ENCODE measurements around the gene APLP1.
"Not testable (repeated sequence)": the region's sequence is repeated elsewhere in the genome, so short reads cannot be mapped to it uniquely, and the experiment has no call there.

Gene APLP1

DNA sequence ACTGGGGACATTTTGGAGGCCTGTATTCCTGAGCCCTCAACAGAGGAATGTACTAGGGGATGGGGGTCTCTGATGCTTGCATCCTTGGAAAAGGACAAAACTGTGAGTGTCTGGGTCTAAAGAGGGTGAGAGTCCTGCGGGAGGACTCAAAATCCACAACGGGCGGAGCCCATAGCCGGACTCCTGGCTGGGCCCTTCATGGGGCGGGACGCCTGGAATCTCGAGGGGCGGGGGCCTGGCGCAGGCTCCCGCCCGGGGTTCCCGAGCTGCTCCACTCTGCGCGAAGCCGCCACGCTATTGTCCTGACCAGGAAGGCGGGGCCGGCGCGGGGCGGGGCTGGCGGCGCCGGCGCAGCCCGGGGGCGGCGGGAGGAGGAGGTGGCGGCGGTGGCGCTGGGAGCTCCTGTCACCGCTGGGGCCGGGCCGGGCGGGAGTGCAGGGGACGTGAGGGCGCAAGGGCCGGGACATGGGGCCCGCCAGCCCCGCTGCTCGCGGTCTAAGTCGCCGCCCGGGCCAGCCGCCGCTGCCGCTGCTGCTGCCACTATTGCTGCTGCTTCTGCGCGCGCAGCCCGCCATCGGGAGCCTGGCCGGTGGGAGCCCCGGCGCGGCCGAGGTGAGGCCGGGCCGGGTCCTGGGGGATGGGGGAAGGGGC, at the start of gene APLP1:
TSS of gene APLP1 (plus strand) at position 403 of the 651 bp plus-strand sequence. CDS start at position 466, 63 bp downstream.
- DNase-seq (ENCODE audit: low spot score), result peak; percentile 91

DNA sequence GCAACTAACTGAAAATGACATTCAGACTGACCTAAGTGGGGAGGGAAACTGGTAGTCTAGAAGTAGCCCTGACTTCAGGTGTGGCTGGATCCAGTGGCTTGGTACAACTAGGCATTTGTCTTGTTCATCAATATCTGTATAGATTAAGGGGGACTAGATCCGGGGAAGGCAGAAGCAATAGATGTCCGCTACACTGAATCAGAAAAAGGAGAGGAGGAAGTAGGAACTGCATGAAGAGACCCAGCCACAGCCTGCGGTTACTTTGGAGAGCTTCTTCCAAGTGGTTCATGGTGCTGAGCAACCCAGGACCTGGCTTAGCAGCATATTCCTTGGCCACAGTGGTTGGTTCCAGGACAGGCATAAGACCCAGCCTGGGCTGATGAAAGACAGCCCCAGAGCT, 45.8 kb upstream of the APLP1 start:
- no peak for DNase-seq (ENCODE audit: low spot score)

DNA sequence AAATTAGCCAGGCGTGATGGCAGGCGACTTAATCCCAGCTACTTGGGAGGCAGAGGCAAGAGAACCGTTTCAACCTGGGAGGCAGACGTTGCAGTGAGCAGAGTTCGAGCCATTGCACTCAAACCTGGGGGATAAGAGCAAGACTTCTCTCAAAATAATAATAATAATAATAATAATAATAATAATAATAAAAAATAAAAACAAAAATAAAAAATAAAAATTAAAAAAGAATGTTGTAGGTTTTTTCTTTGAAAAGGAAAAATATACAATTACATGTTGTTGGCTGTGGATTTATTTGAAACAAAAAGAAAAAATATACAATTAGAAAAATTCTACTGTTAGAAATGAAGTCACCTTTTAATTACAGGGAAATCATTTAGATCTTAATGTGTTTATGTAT, 44.2 kb upstream of the APLP1 start:
- DNase-seq (ENCODE audit: low spot score), result no peak

DNA sequence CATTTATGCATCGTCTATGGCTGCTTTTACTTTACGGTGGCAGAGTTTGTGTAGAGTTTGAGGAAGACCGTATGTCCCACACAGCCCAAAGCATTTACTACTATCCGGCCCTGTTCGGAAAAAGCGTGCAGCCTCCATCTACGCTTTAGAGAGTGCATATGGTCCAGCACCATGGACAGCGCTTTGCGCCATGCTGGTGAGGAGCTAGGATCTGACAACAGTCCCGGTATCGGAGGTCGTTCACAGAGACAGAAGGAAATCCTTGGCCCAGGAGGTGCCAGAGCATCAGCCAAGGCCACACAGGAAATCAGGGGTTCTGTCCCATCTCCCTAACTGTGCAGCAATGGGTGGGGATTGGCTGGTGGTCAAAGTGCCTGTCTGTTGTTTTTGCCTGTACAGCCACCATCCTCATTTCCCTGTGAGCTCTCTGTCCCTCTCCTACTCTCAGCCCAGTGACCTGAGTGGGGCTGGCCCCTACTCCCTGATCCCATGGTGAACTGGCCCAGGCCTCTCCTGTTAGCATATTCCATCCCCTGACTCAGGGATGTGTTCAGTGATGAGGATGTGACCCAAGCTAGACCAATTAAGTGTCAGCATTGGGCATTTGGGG, 39.6 kb upstream of the APLP1 start:
- peak; percentile 84 for DNase-seq (ENCODE audit: low spot score)

DNA sequence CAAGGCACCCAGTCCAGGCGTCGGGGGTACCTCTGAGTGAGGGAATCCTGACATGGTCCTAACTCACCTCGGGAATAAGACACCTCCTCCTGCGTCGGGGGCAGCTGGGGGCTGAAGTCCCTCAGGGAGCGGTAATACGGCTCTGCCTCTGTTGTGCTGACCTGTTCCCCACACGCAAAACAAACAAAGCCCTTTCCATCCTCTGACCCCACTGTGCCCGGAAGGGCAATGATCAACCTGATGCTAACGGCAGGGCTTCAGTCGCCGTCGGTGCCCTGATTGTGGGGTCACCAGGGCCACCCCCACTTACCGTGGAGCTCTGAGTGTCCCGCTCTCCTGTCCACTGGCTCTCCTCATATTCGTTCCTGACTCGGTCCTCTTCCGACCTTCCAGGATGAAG, 37.4 kb upstream of the APLP1 start:
- no peak for DNase-seq (ENCODE audit: low spot score)

DNA sequence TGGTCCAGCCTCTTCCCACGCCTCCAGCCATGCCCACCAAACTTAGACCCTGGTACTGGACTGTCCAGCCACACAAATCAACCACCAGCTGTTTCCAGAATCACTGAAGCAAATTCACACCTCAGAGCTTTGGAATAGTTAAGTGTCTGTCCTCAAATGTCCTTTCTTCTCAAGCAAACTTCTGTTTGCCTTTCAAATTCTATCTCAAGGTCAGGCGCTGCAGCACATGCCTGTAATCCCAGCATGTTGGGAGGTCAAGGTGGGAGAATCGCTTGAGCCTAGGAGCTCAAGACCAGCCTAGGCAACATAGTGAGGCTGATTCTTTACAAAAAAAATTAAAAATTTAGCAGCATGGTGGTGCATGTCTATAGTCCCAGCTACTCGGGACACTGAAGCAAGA, 36.3 kb upstream of the APLP1 start:
- no peak for DNase-seq (ENCODE audit: low spot score)

DNA sequence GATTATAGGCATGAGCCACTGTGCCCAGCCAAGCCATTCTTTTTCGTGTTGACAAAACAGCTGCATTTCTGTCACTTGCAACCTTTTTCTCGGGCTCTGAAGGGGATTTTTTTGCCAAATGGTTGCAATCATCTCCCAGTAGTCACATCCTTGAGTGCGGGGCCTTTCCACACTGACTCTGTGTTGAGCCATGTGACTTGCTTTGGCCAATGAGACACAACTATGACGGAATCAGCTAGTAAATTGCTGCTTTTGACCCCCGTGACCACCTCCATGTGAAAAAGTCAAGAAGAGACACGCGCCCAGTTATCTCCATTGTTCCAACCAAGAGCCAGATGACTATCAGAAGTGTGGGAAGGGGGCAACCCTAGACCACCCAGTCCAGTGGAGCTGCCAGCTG, 34.4 kb upstream of the APLP1 start:
- DNase-seq (ENCODE audit: low spot score), result no peak

DNA sequence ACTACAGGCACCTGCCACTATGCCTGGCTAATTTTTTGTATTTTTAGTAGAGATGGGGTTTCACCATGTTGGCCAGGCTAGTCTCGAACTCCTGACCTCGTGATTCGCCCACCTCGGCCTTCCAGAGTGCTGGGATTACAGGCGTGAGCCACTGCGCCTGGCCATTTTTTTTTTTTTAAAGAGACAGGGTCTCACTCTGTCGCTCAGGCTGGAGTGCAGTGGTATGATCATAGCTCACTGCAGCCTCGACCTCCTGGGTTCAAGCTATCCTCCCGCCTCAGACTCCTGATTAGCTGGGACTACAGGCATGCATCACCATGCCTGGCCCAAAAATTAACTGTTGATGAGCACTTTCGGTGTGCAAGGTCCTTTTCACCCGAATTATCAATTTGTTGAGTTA, 32.3 kb upstream of the APLP1 start:
- DNase-seq (ENCODE audit: low spot score), result not testable (repeated sequence)

DNA sequence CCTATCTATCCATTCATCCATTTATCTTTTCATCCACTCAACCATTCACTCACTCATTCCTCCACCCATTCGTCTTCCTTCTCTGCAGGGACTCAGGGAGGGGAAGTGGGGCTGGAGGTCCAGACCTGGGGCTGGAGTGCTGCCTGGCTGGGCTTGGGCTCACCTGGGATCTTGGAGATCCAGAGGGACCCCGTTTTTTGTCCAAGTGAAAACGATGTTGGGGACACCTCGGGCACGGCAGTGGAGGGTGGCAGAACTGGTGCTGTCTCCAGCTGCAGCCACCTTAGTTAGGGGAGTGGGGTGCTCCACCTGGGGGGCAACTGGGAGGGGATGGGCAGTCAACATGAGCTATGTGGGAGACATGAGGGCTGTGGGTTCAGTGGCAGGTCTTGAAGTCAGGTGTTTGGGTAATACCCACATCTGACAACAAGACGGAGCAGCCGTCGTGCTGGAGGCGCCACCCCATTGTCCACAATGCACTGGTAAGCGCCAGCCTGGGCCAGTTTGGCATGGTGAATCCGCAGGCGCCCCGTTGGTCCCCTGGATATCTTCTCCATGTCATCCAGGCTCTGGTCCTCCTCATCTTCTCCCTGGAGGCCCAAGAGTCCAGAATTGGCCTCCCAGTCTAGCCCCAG, 26.3 kb upstream of the APLP1 start:
- DNase-seq (ENCODE audit: low spot score), result no peak

DNA sequence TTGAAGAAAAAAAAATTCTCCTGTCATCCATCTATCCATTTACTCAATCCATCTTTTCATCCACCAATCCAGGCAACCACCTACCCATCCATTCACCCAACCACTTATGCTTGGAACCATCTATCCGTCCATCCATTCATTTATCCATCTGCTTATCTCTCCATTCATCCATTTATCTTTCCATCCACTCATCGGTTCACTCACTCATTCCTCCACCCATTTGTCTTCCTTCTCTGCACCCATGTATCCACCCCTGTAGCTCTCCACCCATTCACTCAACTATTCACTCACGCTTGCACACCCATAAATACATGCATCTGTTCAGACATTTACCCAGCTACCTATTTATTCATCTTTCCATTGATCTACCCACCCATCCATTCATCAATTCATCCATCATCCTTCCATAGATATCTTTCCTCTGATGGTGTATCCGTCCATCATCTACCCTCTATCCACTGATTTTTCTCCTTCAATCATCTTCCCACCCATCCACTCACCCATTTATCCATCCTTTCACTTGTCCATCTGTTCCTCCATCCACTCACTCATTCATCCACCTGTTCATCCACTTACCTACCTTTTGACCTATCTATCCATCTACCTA, 25.6 kb upstream of the APLP1 start:
- DNase-seq (ENCODE audit: low spot score), result no peak

DNA sequence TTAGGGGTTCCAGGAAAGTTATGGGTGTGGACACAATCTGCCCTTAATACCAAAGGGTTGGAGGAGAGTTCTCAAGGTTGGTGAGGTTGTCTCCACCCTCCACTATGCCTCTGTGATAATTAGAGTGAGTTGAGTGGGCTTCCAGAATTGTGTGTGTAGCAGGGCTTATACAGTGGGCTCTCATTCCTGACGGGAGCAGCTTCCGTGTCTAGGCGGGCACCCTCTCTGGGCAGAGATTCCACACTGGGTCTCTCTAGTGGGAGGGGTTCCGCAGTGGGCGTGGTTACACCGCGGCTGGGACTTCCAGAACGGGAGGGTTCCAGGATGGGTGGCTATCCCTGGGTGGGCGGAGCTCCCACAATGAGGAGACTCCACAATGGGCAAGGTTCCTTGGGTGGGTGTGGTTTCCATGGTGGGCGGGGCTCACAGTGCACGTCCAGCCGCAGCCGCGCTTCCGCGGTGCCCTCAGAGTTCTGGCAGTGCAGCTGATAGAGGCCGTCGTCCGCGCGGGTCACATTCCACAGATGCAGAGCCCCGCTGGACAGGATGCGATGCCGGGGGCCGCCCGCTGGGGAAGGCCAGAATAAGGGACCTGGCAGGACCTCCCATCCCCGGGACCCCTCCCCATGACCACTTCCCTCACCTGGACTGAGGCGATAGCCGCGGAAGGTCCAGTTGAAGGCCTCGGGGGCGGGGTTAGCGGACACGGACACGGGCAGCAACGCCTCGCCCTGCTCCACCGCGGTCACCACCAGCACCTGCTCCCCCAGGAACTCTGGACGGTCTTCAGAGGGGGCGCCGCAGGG, 24.5 kb upstream of the APLP1 start:
- DNase-seq (ENCODE audit: low spot score), result peak; percentile 5

DNA sequence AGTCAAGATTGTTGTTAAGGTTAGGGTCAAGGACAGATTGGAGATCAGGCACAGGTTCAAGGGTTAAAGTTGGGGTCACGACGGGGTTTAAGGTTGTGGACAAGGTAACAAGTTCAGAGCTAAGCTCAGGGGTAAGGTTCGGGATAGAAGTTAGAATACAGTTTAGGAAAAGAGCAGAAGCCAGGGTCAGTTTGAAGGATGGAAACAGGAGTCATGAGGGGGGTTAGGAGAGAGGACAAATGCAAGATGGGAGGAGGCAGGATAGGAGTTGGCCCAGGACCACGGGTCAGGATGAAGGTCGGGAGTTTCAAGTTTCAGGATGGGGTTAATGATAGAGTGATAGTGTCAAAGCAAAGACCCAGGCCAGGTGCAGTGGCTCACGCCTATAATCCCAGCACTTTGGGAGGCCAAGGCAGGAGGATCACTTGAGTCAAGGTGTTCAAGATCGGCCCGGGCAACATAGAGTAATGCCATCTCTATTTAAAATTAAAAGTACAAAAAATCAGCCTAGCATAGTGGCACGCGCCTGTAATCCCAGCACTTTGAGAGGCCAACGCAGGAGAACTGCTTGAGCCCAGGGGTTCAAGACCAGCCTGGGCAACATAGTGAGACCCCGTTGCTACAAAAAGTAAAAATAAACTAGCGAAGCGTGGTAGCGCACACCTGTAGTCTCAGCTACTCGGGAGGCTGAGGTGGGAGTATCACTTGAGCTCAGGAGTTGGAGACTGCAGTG, 23.7 kb upstream of the APLP1 start:
- no peak for DNase-seq (ENCODE audit: low spot score)

DNA sequence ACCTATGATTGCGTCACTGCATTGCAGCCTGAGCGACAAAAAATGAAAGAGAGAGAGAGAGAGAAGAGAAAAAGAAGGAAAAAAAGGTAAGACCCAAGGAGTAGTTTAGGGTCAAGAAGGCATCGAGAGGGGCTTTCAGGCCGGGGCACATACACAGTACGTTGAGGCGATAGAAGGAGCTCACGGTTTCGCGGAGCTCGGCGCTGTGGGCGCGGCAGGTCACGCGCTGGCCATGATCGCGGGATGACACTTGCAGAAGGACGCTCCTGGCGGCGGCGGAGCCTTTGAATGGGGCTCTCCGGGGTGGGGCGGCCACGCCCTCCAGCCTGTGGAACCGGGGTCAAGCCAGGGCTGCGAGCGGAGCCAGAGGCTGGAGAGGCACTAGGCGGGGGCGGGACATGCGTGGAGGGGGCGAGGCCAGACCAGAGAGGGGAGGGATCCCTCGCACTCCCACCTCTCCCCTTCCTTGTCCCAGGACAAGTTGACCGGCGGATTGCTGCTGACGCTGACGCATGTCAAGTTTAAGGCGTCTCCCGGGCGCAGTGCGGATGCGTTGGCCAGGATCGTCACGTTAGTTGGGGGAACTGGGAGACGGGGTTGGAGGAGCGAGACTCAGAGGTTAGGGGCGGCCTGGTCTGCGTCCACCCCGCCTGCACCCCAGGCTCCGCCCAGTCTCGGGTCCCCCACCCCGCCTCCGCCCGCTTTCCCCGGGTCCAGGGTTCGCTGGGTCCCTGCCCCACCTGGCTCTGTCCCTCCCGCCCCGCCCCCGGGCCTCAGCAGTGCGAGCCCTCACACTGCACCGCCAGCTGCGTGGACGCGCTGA, 22.9 kb upstream of the APLP1 start:
- peak; percentile 24 for DNase-seq (ENCODE audit: low spot score)

DNA sequence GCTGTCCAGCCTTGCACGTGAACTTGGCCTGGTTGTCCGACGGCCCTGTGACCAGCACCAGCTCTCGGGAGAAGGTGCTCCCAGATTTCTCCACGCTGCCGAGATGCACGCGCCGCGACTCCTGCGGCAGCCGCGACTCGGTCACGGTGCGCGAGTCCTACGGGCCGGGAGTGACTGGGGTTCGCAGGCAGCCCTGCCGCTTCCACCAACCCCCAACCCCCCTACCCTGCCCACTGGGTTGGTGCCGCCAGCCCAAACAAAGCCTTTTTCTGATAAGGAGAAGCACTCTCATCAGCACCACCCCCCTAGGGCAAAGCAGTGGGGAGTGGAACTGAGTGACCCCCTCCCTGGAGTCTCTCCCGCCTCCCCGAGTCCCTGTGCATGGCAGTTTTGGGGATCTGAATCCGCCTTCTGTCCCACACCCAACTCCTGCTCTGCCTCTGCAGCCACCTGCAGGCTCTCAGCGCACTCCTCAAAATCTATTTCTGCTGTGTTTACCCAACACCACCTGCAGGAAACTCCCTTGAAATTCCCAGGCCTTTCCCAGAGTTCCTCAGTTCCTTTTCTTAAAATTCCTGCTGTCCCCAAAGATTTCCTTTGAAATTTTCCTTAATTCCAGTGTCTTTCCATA, 22.2 kb upstream of the APLP1 start:
- no peak for DNase-seq (ENCODE audit: low spot score)

DNA sequence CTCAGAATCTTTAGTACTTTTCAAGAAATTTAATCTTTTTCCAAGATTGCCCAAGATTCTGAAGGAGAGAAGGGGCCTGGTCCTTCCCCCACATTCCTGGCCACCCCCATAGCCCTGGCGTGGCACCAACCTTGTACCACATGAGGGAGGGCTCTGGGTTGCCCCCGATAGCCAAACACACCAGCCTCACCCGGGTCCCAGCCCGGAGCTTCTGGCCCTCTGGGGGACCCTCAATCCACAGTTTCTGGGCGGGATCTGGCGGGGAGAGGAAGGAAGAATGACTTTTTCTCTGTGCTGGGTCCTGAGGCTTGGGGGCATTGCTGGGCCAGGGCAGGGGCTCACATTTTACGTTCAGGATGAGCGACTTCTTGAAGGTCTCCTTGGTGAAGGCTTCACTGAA, 20.5 kb upstream of the APLP1 start:
- DNase-seq (ENCODE audit: low spot score), result no peak

DNA sequence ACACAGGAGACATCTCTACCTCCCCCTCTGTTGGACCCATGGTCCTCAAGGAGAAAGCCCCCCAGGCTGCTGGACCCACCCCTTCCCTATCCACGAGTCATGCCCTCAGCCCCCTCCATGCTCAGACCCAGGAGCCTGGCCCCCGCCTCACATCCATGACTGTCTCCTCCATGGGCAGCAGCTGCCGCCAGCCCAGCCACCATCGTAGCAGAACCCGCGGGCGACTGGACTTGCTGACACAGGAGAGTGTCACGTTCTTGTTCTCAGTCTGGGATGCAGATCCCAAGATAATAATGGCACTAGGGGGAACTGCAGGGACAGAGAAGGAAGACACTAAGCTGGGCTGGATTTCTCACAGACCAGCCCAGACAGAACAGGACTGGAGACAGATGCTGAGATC, 19.9 kb upstream of the APLP1 start:
- DNase-seq (ENCODE audit: low spot score), result no peak

DNA sequence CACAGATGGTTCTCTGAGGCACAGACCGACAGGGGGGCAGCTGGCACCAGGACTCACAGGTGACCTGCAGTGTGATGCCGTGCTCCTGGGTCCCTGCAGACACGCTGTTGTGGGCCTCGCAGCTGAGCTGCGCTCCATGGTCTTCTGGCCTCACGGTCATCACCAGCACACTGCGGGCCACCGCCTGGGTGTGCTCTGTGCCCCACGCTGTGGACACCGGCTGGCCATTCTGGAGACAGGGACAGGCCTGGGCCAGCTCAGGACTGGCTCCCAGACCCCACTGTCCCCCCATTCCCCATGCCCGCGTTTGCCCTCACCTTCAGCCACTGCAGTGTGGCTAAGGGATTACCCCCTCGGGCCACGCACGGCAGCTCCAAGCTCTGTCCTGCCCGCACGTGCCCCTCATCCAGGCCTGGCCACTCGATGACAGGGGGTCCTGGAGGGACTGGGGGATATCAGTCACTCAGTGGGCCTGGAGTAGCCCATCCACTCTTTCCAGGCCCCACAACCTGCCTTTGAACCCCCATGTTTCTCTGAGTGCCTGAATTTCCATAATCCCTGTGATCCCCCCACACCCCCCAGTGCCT, 19.4 kb upstream of the APLP1 start:
- DNase-seq (ENCODE audit: low spot score), result no peak

DNA sequence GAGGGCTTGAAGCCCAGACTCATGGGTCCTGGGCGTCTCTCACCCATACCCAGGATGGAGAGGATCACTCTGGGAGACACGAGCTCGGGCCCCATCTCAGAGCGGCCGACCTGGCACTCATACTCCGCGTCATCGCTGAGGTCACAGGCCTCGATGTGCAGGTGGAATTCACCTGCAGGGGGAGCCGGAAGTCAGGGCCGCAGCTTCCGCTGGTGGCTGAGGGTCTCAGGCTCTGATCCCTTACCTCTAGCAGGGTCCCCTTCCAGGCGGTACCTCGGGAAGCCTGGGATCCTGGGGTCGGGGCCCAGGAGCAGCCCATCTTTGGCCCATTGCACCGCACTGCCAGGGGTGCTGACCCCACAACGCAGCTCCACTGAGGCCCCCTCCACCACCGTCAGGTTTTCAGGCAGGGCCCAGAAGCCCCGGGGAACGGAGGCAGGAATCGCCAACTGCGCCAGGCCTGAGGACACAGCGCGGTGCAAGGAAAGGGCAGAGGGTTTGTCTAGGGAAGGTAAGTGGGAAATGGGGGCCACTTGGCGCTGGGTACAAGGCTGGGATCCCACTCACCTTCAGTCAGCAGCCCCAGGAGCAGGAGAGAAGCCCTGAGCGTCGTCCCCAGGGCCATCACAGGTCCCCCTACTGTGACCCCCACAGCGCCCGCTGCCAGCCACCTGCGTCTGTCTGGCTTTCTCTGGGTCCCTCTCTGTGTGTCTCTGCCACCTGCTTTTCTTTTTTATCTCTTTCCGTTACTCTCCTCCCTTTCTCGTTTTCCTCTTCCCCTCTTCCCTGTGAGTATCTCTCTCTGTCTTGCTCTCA, 17.0 kb upstream of the APLP1 start:
- DNase-seq (ENCODE audit: low spot score), result no peak
